ENCODE results near the gene CLEC16A.
A peak's percentile ranks its signal among the peaks of the same experiment; 100 is the strongest.
"Not testable (repeated sequence)": the region's sequence is repeated elsewhere in the genome, so short reads cannot be mapped to it uniquely, and the experiment has no call there.

The CLEC16A gene

DNA sequence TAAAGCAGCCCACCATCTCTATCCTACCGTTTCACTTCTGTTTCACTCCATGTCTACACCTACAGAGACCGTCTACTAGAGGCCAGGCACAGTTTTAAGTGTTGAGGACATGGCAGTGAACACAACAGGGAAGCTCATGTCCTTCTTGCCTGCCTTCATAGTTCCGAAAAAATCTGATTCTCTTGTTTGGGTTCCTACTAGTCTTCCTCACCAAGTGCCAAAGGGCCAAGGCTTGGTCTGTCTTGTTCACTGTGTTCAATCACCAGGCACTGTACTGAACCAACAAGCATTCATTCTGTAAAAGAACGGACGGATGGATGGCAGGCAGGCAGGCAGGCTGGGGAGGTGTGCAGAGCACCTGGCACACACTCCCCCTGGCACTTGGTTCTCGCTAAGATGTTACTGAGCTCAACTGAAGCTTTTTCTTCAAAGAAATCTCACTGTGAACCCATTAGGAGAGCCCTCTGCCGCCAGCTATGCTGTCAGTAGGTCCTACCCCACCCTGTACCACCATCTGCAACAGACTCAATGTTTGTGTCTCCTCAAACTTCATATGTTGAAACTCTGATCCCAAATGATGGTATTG is 4.6 kb upstream of the CLEC16A start:
- no peak for DNase-seq (ENCODE audit: low read depth)

DNA sequence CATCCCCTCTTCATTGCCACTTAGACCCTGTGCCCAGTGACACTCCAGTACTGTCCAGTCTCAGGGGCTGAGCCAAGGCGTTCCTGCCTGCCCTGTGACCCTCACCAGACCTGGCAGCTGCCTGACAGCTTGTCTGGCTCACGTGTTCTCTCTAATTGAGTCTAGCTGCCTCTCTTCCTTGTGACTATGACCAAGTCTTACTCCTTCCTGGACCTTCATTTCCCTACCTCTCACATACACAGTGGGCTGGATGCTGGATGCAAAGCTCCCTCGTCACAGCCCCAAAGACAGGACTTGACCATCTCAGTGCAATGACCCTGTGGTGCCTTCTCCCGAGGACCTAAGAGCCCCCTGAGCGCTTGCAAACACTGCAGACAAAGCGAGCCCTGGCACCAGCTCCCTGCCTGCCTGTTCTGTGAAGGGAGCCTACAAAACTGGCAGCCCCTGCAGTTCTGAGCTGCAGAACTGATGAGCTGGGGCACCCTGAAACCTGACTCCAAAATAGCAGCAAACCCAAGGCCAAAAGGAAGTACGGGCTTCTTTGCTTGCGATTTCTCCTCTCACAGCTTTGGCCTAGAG is 3.8 kb upstream of the CLEC16A start:
- DNase-seq (ENCODE audit: low read depth): no peak

DNA sequence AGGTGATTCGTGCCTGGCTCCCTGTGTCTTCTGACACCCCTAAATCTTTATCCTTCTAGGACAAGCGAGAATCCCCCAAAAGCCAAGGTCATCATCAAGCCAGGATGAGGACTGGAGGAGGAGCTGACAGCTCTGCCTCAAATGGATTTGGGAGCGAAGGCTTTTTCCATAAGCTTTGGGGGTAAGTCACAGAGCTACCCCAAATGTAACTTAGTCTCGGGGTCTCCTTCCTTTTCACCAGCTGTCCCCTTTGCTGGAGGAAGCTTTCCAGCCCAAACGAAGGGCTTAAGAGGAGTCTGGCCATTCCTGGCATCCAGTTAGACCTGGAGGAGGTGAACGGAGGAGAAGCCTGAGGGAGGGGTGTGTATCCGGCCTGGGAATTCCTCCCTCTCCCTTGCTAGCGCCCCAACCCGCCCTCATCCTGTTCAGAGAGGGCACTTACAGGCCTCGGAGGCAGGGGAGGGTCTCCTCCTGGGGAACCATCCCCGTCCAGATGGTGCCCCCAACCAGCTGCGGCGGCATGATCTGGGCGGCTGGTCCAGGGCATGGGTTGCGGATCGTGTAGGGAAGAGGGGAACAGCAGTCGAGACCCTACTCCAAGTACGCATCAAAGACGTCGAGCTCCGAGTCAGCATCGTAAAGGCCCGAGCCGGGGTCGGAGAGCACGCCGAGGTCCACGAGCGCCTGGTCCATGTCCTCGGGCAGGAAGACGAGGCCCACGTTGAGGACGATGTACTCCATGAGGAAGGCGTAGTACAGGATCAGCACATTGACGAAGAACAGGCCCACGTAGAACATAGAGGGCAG is 3.0 kb upstream of the CLEC16A start:
- DNase-seq (ENCODE audit: low read depth): no peak

DNA sequence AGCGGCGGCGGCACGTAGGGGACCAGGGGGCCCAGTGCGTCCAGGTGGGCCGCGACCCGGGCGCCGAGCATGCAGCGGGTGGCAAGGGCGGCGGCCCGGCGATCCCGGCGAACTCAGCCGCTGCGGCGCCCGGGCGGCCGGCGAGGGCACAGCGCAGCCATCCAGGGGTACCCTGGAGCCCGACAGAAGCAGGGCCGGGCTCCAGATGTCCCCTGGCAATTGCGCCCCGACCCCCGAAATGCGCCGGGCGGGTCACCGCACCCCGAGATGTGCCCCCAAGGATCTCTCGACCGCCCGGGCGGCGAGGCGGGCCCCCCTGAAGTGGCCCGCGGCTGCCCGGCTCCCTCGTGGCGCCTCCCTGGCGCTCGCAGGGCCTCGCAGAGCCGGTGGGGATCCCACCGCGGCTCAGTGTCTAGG is 2.4 kb upstream of the CLEC16A start:
- DNase-seq (ENCODE audit: low read depth): not testable (repeated sequence)

DNA sequence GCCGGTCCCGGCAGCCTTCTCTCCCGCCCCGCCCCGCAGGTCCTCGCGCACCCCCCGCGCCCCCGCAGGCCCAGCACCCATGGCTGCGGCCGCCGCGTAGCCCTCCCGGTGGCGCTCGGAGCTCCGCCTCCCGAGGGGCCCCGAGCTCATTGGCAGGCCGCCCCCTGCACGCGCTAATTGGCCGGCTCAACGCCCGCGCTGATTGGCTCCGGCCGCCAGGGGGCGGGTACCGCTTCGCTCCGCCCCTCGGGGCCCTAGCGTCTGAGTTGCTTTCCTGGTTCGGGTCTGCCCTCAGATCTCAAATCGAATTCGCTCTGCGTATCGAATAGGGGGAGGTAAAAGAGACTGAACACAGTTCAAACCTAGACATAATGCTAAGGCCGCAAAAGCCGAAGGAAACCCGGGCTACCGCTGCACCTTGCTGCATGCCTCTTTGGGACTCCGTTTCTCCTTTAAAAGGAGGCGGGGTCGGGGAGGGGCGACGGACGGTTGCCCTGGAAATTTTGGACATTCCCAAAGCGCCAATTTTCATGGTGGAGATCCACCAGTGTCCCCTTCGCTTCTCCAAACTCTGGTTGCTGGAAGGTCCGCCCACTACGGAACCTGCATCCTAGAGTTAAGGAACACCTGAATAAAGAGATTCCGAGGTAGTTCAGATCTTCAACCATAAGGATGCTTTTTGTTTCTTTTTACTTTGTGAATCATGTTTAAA is 1.9 kb upstream of the CLEC16A start, which contains the start of gene DEXI:
TSS of gene DEXI (minus strand) at position 117 of the 712 bp plus-strand sequence. CDS start 463 bp downstream, outside the sequence.
- no peak for DNase-seq (ENCODE audit: low read depth)

DNA sequence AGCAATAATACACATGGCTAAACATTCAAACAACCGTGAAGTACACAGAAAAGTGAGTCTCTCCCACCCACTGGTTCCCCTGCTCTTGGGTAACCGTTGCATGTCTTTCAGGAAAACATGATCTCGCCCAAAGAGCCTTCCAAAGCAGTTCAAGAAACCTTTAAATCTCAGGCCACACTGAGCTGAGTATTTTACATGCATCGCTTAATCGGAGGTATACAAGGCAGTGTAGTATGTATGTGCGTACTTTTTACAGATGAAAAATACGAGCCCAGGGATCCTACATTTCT is 1.4 kb upstream of the CLEC16A start:
- no peak for DNase-seq (ENCODE audit: low read depth)

DNA sequence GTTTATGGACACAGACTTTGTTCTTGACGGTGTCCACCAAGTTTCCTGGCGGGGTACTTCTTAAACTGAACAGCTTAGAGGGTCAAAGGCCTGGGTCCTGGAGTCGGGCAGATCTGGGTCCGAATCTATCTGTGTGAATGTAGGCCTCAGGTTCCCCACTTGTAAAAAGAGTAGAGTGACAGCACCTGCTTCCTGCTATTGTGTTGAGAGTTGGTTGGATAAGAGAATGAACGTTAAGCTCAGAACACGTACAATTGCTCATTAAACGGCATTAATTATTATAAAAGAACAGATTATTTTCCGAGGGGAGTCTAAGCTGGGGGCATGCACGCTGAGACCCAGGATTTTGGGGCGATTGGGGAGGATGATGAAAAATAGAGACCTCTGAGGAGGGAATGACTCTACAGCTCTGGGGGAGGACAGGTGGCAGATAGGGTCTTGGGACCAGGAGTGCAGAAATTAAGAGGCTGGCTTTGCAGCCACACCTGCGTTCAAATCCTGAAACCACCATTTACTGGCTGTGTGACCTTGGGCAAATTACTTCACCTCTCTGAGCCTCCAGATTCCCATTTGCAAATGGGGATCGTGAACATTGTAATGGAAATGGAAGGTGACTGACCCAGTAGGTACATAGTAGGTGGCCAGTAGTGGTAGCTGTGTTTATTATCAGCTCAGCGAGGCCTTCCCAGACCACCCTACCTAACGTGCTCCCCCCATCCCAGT is 862 bp downstream of the CLEC16A start:
- DNase-seq (ENCODE audit: low read depth): no peak

DNA sequence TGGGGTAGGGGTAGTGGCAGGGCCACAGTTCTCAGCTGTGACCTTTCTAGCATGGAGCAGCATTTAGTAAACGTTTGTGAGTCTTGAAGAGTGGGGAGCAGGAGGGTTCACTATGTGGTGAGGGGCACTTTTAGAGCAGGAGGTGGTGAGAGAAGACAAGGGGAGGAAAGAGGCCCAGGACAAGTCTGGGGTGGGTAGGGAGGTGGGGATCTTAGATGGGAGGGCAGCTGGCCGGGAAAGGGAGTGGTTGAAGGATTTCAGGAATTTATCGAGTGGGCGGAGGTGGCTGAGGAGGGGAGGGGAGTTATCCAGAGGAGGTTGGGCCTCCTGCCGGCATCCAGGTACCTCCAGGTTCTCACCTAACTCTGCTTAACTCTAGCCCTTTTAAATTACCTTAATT is 1.9 kb downstream of the CLEC16A start:
- DNase-seq (ENCODE audit: low read depth): no peak

DNA sequence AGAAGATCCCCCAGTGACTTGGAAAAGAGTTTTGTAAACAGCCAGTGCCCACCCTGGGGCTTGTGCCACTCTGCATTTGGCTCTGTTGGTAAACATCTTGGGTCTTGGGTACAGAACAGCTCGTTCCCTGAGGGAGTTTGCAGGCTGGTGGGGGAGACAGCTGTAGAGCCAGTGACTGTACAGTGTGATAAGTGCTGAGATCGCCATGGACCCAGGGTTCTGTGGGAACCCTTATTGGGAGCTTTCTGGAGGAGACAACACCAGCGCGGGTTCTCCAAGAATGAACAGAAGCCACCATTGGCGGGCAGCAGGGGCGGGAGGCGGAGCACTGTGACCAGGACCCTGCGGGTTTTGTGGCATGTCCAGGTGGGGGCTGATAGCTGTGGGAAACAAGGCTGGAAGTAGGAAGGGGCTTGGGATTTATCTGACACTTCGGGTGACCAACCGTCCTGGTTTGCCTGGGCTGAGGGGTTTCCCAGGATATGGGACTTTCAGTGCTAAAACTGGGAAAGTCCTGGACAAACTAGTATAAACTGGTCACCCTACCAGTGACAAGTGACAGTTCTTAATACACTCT is 2.9 kb downstream of the CLEC16A start:
- DNase-seq (ENCODE audit: low read depth): no peak

DNA sequence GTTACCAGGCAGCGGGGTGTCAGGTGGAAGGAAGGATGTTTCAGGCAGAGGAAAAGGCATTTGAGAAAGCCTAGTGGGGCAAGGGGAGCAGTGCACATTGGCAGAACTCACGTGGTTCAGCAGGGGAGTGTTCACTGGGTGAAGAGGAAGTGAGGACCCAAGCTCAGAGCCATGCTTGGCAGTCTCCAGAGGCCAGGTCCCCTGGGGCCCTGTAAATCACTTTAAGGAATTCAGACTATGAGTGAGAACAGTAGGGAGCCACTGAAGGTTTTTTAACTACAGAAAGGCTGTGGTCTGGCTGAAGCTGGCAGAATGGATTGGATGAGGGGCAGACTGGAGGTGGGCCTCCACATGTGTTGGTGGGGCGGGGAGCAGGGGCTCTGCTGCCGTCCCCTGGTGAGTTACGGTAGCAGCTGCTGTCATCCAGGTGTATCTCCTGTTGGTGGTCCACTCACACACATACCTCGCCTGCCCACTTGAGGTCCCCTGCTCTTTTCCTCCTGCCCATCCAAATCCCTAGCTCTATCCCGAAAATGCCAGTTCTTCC is 5.1 kb downstream of the CLEC16A start:
- no peak for DNase-seq (ENCODE audit: low read depth)

DNA sequence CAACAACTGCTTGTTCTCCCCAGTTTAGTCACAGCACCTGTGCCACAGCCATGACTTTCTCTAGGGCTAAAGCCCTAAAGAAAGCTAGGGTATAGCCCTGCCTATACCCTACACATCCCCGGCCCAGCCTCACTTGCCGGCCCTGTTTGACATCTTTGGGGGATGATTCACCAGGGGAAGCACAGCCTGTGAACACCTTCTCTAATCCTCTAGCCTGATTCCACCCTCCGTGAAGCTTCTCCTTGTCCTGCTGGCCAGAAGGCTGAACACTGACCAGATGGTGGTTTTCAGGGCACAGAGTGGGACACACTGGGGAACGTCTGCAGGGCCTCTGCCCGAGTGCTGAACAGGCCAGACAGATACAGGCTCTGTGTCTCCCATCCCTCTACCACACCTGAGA is 6.0 kb downstream of the CLEC16A start:
- no peak for DNase-seq (ENCODE audit: low read depth)

DNA sequence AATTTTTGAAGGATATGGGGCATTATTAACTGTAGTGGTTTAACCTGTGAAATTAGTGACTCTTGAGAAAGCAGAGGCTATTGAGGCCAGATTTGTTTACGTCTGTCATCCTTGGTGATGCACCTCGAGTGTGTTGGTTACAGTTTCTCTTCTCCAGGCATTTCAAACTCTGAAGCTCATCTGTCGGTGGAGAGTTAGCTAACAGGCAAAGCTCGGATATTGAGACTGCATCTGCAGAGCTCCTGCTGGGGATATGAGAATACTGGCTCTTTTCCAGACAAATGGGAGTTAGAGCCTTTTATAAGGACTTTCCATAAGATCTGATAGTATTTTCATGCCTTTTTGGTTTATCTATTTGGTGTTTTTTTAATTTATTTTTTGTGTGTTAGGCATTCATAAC is 6.7 kb downstream of the CLEC16A start:
- DNase-seq (ENCODE audit: low read depth): no peak

DNA sequence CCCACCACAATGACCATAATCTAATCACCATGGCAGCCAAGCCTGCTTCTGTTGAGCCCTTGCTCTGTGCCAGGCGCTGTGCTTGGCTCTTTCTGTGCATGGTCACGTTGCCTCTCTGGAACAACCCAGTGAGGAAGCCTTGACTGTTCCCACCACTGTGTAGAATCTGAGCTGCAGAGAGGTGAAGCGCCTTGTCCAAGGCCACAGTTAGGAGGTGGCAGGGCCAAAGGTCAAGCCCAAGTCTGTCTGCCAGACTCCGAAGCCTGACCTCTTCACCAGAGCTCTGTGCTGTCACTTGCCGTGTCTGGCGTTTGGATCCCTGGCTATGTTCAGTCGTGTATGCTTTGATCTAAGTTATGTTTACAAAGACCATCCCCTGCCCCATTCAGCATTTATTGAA is 10.5 kb downstream of the CLEC16A start:
- no peak for DNase-seq (ENCODE audit: low read depth)

DNA sequence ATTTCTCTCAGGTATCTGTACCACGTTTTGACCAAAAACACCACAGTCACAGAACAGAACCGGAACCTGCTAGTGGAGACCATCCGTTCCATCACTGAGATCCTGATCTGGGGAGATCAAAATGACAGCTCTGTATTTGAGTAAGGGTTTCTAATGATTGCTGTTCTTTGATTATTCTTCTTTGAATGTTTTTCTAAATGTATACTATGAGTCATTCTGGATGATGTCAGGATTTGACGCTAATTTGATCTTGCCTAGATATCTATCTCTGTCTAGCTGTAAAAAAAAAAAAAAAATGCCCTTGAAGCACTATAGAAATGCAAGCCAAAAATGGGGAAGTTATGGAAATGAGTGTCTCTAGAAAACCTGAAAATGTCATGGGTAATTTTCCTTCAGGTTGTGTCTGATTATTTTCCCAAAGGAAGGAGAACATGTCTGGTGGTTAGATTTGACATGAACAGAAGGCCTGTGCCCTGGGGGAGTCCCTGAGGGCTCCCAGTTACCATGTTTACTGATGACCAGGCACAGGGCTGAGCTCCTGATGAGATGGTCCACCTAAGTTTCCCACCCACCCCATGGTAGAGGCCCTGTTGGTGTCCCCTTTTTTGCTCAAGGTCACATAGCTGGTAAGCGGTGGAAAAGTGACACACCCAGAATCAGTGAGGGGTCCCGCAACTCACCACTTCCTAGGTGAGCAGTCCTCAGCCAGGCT is 13.6 kb downstream of the CLEC16A start:
- no peak for DNase-seq (ENCODE audit: low read depth)

DNA sequence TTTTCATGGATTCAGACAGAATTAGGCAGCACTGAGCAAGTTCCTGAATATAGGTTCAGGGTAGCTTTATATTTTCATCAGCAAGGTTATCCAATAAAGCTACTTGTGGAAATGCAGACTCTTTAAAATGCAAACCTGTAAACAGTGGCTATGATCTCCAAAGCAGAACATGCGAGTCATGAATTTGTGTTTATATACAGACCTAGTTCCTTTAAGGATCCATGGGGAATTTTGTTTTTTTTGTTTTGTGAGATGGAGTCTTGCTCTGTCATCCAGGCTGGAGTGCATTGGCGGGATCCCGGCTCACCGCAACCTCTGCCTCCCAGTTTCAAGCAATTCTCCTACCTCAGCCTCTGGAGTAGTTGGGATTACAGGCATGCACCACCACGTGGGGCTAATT is 14.8 kb downstream of the CLEC16A start:
- DNase-seq (ENCODE audit: low read depth): no peak

DNA sequence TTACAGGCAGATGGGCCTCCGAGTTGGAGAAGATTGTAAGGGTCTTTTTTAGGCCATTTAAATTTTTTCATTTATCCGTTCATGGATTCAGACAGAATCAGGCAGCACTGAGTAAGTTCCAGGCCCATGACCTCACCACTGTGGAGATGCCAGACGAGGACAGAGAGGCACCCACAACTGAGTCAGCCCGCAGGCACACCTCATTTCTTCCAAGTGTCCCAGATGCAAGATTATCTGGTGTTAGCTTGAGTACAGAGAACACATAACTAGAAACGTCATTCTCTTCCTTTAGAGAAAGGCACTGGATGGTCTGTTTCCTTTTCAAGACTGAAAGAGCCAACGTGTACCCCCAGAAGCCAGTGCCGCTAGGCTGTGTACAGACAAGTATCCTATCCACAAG is 16.9 kb downstream of the CLEC16A start:
- DNase-seq (ENCODE audit: low read depth): peak; percentile 89

DNA sequence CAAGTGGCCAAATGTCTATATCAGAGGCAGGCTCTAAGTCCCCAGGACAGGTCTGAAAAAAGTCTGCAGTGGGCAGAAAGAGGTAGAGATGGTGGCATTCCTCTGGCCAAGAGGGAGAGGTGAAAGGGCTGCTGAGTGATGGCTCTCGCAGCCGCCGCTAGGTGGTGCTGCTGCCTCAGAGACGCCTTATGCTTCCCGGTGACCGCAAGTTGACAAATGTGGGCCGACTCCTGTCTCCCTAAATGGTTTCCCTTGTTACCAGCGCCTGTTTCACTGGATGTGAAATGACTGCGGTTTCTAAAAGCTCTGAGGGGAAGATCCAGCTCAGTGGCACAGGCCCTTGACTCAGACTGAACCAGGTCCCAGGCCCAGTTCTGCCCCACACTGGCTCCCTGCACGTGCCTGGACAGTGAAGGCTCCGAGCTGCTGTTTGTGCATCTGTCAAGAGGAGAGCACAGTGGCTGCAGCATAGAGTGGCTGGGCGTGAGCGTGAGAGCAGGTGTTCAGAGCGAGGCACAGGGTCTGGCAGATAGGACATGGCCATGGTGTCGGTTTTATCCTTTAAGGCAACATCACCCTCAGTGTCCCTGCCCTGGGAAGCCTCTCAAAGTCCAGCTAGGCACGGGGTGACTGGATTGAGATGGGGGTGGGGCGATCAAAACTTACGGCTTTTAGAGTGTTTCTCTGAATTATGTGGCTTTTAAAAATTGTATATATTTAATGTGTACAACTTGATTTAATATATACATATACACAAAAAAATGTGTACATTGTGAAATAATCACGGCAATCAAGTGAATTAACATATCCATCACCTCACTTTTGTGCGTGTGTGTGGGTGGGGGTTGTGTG is 19.9 kb downstream of the CLEC16A start:
- no peak for DNase-seq (ENCODE audit: low read depth)

DNA sequence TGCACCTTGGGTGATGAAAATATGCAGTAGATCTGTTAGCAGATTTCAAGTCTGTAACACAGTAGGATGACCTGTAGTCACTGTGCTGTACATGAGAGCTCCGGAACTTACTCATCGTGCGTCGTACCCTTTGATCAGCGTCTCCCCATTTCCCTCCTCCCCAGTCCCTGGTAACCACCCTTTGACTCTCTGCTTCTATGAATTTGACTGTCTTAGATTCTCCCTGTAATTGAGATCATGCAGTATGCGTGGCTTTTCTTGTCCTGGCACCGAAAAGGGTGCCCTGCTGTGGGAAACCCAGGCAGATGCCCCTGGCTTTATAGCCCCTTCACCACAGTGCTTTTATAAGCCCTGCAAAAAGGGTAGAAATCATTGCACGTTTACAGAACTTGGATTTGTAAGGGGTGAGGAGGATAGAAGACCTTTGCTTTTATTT is 20.5 kb downstream of the CLEC16A start:
- no peak for DNase-seq (ENCODE audit: low read depth)

DNA sequence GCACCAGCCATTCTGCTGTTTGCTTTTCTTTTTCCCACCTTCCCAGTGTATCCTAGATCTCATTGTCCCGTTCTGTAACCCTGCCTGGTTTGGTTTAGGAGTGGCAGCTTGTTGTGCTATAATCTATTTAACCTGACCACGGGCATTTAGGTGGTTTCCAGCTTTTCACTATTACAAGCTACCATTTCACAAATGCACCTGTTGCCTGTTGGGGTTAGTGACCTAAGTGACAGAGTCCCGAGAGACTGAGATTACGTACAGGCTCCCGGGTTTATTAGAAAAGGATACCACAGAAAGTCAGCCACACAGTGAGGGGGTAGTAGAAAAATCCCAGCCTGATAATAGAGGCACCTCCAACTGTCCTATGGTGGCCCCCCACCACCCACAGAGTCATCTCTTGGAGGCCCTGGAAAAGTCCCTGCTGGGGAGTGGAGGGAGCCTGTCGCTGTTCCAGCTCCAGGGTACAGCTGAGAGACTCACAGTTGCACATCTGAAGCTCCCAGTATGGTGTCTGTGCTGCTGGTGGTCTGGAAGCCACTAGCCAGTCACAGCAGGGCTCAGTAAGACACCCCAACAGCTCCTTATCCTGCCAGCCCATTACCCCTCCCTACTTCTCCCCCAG is 21.2 kb downstream of the CLEC16A start:
- DNase-seq (ENCODE audit: low read depth): no peak

DNA sequence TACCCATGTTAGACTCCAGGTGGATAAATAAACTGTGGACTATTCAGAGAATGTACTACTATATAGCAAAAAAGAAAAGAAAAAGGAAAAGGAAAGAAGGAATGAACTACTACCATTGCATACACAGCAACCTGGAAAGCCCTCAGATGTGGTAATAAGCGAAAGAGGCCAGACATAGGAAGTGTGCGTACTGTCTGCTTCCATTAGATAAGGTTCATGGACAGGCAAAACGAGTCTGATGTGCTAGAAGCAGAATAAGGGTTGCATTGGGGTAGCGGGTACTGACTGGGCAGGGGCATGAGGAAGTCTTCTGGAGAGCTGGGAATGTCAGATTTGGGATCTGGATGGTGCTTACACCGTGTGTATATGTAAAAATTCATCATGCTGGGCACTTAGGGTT is 21.8 kb downstream of the CLEC16A start:
- DNase-seq (ENCODE audit: low read depth): no peak

All from non-pigmented ciliary epithelial cell (primary cell).